Fibroblast of gingiva (primary cell): ENCODE data around the gene PKN2.
"Not testable (repeated sequence)": the region's sequence is repeated elsewhere in the genome, so short reads cannot be mapped to it uniquely, and the experiment has no call there.

Experiments
- DNase-seq: peaks from one replicate; pipeline ENCODE4 v3.0.0-alpha.2; 2011; ENCODE audit warnings: low read depth

PKN2 gene

DNA sequence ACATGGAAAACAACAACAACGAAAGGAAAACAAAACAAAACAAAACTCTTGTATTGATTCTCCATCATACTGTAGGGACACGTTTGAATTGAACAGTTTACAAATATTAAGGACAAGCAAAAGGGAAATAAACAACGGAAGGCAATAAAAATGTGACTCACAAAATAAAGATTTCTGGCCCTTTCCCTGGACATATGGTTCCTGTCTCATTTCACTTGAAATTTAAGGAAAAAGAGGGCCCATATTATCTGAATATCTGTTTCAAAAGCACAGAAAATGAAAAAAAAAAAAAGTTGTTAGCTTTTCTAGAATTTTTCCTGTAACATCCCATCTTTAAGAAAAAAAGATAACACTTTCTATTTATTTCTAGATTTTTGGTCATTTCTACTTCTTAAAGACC, 3.6 kb upstream of the PKN2 start:
- DNase-seq, result no peak

DNA sequence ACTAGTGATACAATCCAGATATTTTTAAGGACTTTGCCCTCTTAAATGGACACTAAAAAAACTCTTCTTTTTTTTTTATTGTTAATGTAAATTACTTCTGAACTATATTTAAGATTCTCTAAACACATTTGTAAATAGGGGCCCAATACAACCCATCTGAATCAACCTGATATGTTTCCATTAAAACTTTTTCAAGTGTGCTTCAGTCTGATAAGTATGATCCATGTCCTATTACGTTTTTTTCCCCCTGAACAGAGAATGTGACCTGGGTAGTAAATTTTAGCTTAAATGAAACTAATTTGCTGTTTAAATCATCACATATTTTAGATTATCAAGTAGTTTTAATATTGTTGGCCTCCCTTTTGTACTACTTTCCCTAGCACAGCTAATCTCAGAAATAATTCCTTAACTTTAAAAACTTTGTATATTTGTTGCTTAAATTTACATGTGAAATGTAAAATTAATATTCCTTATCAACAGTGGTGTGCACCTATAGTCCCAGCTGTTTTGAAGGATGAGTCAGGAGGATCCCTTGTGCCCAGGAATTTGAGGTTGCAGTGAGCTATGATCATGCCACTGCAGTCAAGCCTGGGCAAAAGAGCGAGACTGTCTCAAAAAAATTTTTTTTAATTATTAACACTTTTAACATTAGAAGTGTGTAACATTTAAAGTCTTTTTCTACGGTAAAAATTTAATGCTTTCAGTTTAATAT, 3.0 kb upstream of the PKN2 start:
- no peak for DNase-seq

DNA sequence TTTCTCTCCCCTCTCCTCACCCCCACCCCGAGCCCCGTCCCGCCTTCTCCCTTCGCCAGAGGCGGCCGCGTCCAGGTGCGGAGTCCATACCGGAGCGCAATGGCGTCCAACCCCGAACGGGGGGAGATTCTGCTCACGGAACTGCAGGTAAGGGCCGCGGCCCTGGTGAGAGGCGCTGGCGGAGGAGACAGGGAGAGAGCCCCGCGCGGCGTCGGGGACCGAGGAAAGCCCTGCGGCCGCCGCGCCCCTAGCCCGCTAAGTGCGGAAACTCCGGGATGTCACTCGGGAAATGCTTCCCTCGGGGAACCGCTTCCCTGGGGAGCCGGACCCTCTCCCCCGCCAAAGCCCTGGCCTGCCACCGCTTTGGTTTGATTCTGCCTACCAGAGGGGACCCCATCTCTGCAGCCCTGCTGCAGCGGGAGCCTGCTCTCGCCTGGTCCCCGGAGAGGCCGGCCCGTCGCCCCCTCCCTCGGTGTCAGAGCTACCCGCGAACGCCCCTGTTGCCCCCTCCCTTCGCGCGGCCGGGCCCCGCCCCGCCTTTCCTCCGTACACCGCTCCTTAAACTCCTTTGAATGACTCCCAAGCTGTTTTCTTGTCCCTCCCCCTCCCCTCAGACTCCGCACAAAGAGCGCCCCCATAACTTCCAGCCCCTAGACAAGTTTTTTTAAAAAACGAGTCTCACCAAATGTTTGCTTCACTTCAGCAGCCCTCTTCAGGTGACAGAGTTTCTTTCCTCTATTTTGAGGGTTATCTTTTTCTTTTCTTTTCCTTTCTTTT, 597 bp downstream of the PKN2 start:
- peak; percentile 24 for DNase-seq

GRCh38 chr1:88685259-88685620, 1.2 kb downstream of the PKN2 start:
- DNase-seq, result no peak

DNA sequence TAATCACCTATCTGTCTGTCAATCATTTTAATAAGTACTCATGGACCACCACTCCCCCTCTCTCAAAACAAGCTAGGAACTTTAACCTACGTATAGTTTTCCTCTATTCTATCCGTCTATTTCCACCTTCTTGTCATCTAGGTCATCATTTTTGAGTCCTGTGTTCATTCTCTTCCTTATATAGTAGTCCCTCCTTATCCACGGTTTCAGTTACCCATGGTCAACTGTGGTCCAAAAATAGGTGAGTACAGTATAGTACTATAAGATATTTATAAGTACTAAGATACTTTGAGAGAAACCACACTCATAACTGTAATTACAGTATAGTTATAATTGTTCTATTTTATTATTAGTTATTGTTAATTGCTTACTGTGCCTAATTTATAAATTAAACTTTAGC, 7.5 kb downstream of the PKN2 start:
- DNase-seq, result no peak

GRCh38 chr1:88695781-88696180, 11.7 kb downstream of the PKN2 start:
- DNase-seq, result no peak

- no peak for DNase-seq
Observed at GRCh38 chr1:88697503-88697902, 13.4 kb downstream of the PKN2 start.

GRCh38 chr1:88698140-88698539, 14.1 kb downstream of the PKN2 start:
- no peak for DNase-seq

GRCh38 chr1:88698764-88699163, 14.7 kb downstream of the PKN2 start:
- no peak for DNase-seq

DNA sequence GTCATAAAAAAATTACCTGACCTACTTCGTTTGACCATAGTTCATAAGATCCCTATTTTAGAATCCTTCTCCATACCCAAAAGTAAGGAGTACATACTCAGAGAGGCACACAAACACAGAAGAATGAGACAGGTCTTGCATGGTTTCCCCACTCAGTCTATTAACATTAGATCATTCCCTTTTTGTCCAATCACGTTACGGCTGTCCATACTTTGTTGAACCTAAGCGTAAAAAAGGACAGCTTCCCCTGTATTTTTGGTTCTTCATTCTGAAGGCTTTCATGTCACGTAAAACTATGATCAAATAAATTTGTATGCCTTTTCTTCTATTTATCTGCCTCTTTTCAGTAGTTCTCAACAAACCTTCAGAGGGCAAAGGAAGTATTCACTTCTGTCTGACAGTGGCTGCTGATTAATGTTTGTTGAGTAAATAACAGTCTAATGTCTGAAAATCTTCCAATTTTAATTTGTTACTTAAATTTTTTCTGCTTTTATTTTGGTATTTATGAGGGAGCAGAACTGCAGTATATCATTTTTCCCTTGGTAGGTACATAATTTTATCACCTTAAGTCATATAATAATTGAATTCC, 16.4 kb downstream of the PKN2 start:
- no peak for DNase-seq

GRCh38 chr1:88701275-88701674, 17.2 kb downstream of the PKN2 start:
- no peak for DNase-seq

- DNase-seq, result not testable (repeated sequence)
Observed at GRCh38 chr1:88701793-88702192, 17.7 kb downstream of the PKN2 start.

- no peak for DNase-seq
Observed at GRCh38 chr1:88708011-88708410, 23.9 kb downstream of the PKN2 start.

- not testable (repeated sequence) for DNase-seq
Observed at GRCh38 chr1:88712907-88713306, 28.8 kb downstream of the PKN2 start.

- not testable (repeated sequence) for DNase-seq
Observed at GRCh38 chr1:88716571-88716970, 32.5 kb downstream of the PKN2 start.

DNA sequence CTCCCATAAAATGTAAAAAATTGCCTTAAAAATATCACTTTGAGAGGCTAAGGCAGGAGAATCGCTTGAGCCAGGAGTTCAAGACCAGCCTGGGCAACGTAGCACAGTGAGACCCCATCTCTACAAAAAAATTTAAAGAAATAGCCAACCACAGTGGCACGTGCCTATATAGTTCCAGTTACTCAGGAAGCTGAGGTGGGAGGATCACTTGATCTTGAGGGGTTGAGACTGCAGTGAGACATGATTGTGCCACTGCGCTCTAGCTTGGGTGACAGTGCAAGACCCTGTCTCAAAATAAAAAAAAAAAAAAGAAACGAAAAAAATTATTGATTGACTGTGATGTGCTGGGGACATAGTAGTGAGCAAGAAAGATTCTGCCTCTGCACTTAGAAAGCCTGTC, 38.4 kb downstream of the PKN2 start:
- DNase-seq, result no peak

DNA sequence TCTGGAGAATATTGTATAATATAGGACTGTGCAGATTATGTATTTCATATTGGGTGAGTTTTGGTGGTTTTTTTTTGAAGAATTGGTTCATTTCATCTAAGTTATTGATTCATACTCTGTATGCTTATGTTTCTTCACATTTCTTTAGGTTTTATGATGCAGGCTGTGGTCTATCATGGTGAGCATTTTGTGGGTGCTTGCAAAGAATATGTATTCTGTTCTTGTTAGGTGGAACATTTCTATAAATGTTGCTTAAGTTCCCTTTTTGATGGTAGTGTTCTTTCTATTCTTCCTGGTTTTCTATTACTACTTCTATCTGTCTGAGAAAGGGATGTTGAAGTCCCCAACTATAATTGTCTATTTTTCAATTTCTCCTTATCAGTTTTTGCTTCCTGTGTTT, 42.6 kb downstream of the PKN2 start:
- no peak for DNase-seq

DNA sequence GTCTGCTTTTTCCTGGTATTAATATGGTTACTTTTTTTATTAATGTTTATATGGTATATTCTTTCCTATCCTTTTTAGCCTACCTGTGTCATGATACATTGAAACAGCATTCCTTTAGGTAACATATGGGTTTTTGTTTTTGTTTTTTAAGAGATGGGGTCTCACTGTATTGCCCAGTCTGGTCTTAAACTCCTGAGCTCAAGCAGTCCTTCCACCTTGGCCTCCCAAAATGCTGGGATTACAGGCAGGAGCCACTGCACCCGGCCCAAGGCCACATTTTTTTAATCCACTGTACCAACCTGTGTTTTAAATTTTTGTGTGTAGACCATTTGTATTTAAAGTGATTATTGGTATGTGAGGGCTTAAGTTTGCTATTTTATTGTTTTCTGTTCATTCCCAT, 43.1 kb downstream of the PKN2 start:
- DNase-seq, result no peak

DNA sequence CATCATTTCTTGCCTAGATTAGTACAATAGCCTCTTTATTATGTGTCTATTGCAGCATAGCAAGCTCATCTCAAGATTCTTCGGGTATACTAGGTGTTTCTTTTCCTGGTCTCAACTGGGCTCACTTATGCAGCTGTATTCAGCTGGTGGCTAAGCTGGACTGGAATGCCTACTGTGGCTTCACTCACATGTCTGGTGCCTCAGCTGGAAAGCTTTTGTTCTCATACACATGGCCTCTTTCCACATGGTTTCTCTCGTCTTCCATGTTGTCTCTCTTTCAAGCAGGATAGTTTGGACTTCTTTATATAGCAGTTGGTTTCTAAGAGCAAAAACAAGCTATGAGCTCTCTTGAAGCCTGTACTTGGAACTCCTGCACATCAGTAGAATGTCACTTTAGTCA, 45.2 kb downstream of the PKN2 start:
- DNase-seq, result no peak

- no peak for DNase-seq
Observed at GRCh38 chr1:88730132-88730675, 46.1 kb downstream of the PKN2 start.

GRCh38 chr1:88730995-88731394, 46.9 kb downstream of the PKN2 start:
- DNase-seq, result no peak

DNA sequence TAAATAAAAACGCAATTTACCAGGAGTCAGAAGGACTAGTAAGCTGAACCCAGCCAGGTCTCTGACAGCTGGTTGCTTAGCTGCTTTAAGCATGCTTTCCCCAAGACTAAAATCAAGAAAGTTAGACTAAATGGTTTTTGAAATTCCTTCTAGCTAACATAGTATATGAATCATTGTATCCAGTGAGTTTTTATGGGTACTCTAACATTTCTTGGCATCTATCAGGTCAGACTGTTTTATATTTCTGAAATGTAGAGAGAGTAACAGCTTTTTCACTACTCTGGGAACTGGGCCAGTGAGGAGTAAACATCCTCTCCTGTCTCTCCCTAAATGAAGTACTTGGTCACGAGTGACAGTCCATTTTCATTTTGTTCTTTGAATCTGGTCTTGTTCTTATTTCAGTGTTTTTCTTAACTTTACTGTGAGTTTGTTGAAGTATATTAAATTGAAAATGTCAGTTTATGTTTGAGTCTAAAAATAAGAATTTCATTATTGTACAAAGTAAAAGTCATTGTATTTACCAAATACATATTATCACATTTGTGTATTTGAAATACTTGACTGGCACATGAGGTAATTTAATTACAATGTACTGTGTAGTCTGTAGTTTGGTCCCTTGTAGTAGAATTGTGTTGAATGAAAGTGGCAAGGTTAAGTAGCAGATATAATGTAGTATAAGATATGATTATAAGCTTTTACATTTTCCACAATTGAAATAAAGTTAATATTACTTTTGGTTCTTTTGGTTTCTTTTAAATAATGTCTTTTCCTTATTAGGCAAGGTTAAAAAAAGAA, 47.6 kb downstream of the PKN2 start:
- DNase-seq, result peak; percentile 92
